Skin epidermis (tissue), 12 donors: ENCODE measurements around the gene KIAA1217.

Experiments used
- H3K27ac ChIP-seq, 21 experiments: fragments of 200-600 bp; sonication (generic) in 11 of 21; one replicate each; pipeline ENCODE4 v1.5.0; 2020; ENCODE audit warnings: mild to moderate bottlenecking in 3 of 21, inconsistent platforms in 2 of 21, moderate library complexity in 2 of 21
- H3K4me3 ChIP-seq, 7 experiments: fragments of 200-600 bp; sonication (generic) in 2 of 7; one replicate each; pipeline ENCODE4 v1.5.0; 2020; ENCODE audit warnings: inconsistent platforms in 2 of 7, mild to moderate bottlenecking in 2 of 7, moderate library complexity in 1 of 7

KIAA1217 gene

DNA sequence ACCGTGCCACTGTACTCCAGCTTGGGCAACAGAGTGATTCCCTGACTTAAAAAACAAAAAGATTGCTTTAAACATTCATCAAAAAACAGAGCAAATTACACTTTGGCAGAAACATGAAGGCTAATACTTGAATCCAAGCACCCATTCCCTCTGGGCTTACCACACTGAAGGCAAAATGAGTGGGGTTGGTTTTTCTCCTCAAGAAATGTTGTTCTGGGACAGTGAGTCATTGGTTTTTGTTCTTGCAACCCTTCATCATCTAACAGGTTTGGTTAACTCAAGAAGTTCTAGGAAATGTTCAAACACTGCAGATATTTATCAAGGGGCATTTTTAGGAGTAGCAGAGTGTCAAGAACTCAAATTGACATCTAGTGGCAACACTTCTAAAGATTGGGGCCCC is 60.5 kb downstream of the KIAA1217 start:
- no peak overlapping the region for H3K27ac ChIP-seq
- no peak overlapping the region for H3K4me3 ChIP-seq

DNA sequence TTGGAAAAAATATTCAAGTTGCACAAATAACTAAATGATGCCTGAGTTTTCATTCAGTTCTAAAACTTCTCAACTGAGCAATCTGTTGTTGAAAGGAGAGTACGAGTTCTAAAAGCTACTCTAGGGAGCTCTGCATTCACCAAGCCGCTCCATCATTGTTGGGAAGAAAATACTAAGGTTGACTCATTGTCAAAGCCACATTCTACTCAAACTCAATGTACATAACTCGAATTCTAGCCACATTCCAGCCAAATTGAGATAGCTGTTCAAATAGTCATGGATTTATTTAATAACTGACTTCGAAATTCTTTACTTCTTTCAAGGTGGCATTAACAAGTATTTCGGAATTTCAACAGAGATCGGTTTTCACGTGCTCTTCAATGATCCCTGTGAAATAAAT is 63.4 kb downstream of the KIAA1217 start:
- no peak overlapping the region for H3K4me3 ChIP-seq
- no peak overlapping the region for H3K27ac ChIP-seq

DNA sequence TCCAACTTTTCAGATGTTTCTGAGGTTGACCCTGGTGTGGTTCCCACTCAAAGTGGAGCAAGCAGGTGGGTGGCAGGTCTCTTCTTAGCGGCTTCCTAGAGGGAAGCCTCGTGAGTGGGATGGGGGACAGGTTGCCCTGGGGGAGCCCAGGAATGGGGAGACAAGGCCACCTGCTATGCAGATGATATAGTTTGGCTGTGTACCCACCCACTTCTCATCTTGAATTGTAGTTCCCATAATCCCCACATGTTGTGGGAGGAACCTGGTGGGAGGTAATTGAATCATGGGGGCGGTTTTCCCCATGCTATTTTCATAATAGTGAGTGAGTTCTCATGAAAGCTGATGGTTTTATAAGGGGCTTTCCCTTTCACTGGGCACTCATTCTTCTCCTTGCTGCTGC is 68.3 kb downstream of the KIAA1217 start:
- Histone ChIP-seq H3K4me3 (no peak overlapping the region), H3K27ac (no peak overlapping the region)

DNA sequence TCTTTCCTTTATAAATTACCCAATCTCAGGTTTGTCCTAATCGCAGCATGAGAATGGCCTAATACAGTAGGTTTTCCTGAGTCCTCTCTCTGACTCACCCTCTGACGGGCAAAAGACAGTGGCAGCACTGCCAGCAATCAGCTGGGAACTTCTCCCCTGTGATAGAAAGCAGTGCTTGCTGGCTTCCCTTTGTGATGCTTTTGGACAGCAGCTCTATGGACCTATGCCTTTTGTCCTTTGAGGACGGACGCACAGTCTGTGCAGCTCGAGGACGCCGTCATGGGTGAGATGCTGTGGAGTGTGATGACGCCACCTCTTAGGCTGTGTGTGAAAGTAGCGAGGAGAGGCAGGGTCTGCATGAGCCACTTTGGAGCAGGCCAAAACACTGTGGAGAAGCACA is 68.8 kb downstream of the KIAA1217 start:
- Histone ChIP-seq H3K27ac (no peak overlapping the region), H3K4me3 (no peak overlapping the region)

DNA sequence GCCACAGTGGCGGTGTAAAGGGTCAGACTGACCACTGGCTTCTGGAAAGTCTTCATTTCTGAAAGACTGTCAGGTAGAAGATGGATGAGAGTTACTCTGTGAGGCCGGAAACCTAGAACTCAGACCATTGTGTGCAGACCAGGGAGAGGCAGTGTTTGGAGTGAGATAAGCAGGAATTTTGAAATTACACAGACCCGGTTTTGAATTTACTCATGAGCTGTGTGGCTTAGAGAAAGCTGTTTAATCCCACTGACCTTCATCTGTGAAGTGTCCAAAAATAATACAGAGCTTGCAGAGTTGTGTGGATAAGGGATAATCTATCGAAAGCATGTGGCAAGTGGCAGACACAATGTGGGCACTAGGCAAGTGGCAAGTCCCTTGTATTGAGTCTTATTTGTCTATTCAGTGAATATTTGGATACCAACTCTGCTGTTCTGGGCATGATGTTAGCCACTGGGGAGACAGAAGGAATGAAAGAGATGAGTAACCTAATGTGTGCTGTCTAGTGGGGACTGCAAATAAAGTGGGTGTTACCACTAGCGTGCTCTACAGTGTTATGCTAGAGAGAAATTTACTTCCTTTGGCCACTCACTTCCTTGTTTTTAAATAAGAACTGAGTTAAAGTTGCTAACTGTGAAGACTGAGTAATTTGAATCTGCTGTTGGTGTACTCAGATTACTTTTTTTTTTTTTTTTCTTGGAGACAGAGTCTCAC is 69.4 kb downstream of the KIAA1217 start:
- H3K27ac ChIP-seq: no peak overlapping the region
- H3K4me3 ChIP-seq: no peak overlapping the region

DNA sequence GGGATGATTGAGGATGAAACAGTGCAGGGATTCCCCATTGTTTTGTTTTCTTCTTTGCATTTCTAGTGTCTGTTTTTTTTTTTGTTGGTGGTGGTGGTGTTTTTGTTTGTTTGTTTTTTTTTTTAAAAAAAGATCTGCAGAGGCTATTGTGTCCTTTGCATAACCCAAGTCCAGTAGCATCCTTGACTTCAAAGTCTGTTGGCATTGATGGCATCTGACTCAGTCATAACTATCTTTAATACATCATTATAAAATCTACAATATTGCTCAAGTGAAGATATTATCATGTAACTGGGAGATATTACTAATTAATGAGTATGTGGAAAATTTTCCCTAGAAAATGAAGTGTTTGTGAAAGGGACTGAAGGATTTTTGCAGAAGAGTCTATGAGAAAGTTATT is 70.2 kb downstream of the KIAA1217 start:
- no peak overlapping the region for H3K27ac ChIP-seq
- no peak overlapping the region for H3K4me3 ChIP-seq

DNA sequence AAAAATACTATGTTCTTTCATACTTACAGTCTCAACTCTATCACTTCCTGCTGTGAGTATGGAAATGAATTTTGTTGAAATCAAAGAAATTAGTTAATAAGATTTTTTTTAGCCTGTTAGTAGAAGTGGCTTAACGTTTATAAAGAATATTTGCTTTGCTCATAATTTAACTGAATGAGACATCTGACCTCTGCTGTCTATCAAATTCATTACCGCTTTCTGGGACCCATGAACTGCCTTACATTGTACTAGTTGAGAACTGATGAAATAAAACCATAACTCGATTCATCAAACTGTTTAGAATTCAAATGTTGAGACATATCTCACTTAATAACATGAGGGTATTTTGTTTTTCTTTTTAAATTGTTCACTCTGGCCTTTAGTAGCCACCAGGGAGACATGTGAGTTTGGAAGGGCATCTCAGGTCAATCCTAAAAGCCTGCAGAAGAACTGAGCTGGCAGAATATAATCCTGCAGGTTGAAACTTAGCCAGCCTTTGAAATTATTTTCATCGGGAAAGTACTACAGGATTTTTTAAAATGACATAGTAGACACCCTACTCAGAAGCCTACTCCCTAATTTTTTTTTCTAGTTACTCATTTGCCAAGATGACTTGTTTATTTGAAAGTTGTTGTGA is 78.7 kb downstream of the KIAA1217 start:
- Histone ChIP-seq H3K27ac (peak overlapping the region in 2 of 21 experiments; percentile 13 to 15), H3K4me3 (no peak overlapping the region)

DNA sequence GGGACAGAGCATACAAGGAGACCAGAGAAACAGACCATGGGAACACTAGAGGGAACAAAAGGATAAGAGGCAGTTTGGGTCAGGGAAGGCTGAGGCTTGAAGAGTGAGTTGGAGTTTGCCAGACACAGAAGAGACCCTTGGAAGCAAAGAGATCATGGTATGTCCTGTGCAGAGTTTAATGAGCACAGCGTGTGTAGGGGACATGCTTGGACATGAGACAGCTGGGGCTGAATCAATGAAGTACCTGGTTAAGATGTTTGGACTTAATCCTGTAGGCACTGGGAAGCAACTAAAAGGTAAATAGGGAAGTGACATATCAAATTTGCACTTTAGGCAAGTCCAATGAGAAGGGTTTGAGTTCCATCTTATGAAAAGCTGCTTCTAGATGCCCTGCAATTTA is 79.6 kb downstream of the KIAA1217 start:
- Histone ChIP-seq H3K4me3 (no peak overlapping the region), H3K27ac (peak overlapping the region in 1 of 21 experiments; percentile 13)

DNA sequence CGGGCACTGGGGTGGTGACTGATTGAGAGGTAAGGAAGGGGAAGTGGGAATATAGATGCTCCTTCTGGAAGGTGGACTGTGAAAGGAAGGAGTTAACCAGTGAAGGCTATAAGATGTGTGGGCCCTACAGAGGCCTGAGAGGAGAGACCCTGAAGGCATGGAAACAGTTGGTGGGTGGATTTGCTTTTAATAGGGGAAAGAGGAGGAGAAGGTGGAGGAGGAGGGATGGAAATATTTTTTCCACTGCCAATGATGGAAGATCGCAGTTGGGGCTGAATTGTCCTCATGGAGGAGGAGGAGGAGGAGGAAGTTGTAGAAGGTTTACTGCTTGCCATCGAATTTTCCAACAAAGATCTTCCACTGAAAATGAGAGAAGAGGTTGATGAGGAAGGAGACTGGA is 80.3 kb downstream of the KIAA1217 start:
- Histone ChIP-seq H3K4me3 (no peak overlapping the region), H3K27ac (peak overlapping the region in 1 of 21 experiments; percentile 5)

DNA sequence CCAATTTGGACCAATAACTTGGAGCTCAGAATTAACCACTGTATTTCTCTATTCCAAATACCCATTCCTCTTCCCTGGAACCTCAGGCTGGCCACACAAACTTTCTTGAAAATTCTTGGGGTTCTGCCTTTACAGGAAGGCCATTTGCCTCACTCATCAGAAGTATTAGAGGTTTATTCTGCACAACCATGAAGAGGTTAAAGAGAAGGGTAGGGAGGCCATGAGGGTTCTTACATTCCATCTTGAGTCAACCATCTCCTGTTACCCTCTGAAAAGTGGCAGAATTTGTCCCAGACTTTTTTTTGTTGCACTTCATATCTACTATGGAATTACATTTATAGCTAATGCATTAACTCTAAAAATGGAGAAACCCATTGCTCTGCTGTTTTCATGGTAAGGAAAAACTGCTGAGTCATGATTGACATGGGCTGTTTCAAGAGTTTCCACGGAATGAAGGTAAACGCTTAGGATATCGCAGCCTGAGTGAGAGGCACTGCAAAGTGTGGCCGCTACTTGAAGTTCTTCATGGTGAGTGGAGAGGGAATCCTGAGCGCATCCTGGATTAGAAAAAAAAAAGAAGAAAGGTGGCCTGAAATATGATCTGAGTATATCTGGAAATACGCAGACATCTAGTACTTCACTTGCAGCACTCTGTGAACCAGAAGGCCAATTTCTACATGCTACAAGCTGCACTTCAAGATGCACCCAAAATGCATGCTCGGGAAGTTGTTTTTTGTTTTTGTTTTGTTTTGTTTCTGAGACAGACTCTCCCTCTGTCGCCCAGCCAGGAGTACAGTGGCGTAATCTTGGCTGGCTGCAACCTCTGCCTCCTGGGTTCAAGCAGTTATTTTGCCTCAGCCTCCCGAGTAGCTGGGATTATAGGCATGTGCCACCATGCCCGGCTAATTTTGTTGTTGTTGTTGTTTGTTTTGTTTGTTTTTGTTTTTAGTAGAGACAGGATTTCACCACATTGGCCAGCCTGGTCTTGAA is 83.7 kb downstream of the KIAA1217 start:
- Histone ChIP-seq H3K27ac (no peak overlapping the region), H3K4me3 (no peak overlapping the region)

DNA sequence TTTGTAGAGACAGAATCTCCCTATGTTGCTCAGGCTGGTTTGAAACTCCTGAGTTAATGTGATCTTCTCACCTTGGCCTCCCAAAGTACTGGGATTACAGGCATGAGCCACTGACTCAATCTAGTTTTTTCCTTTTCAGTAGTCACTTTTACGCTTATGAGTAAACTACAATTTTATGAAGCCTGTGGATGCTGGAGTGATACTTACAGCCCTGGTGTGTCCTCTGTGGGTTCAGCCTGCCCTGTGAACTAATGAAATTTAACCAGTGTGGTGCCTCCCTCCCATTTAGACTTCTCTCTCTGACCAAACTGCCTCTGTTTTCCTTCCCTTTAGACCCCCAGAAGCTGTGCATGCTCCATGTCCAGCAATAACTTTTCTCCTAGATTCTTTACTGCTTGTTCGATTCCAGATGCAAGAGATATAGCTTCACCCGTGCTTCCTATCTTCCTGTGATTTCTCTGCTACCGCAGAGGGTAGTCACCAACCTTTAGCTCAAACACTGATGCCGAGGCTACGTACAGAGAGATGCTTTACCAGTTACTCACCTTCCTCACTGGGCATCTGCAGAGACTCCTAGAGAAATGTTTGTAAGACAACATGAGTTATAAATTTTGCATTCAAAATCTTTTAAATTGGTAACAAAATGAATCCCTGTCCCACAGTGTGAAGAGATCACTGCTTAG is 90.8 kb downstream of the KIAA1217 start:
- Histone ChIP-seq H3K4me3 (no peak overlapping the region), H3K27ac (no peak overlapping the region)

DNA sequence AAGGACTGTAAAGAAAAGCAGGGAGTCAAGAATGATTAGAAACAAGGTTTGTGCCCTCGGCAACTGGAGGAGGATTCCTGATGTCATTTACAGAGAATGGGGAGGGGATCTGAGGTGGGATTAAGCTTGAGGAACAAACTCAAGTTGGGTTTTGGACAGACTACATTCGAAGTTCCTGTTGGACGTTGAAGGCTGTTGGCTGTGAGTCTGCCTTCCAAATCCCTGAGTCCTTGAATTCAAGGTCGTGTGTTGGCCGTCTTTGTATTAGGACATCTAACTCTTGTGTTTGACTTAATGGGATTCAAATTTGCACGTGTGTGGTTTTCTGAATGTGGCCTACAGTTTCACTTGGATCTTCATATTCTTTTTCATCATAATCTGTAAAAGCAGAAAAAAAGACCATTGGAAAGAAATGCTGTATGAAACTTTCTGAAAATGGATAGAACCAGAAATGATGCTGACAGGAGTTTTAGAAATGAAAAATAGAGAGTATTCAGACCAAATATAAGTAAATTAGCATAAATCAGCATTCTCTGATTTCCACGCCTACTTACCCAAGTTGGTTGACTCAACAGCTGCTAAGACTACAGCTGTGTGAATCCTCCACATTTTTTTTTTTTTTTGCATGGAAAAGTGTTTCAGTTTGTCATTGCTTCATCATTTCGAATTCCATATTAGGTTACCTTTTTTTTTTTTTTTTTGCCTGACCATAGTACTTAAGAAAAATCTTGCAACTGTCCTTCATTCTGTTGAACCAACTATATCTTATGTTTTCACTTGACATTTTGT is 94.8 kb downstream of the KIAA1217 start:
- Histone ChIP-seq H3K4me3 (no peak overlapping the region), H3K27ac (no peak overlapping the region)

DNA sequence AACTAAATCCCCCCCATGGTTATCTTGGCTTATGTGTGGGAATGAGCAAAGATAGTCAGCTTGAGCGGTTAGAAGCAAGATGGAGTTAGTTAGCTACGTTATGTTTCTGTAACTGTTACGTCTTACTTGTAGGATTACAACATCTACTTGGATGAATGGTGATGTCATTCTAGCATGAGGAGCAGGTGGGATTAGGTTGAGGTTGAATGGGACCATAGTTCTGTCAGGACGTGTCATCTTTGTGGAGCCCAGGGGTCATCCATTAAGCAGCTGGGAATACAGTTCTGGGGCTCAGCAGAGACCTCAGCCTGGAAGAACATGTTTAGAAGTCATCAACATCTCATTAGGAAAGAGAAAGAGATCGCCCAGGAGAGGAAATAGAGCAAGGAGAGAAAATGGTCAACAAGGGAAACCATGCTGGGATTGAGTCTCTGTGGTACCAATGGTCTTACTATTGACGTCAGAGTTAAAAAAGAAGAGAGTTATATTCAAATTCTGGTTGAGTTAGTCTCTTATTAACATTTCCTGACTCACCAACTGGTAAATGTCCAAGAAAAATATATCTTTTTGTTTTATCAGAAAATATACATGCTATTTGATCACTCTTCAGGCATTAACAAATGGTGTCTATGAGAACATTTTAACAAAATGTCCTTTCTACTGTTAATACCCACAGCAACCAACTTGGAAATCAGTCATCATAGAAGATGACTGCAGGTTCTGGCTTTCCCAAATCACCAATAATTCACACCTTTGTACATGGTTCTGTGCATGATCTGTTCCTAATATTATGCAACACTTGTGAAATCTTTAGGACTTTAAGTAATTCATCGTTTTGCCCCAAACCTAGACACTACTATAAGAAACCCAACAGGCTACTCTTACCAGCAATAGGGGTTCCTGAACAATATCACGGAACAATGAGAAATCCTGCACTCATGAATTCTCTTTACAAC is 96.9 kb downstream of the KIAA1217 start:
- no peak overlapping the region for H3K4me3 ChIP-seq
- no peak overlapping the region for H3K27ac ChIP-seq

DNA sequence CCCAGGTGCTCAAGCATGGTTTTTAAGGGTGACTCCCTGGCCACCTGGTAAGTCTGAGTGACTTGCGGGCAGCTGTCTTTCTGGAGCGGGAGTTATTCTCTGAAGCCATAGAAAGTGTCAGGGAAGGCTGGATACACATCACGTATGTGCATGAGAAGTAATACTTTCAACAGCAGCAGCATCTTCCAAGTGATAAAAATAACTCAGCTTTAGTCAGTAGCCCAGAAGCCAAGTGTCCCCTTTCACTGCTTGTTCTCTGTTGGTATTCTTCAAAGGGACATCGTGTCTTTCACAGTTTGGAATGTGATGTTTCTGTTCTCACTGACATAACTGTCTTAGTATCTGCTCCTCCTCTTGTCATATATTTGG is 97.6 kb downstream of the KIAA1217 start:
- Histone ChIP-seq H3K27ac (peak overlapping the region in 1 of 21 experiments; percentile 5), H3K4me3 (no peak overlapping the region)

DNA sequence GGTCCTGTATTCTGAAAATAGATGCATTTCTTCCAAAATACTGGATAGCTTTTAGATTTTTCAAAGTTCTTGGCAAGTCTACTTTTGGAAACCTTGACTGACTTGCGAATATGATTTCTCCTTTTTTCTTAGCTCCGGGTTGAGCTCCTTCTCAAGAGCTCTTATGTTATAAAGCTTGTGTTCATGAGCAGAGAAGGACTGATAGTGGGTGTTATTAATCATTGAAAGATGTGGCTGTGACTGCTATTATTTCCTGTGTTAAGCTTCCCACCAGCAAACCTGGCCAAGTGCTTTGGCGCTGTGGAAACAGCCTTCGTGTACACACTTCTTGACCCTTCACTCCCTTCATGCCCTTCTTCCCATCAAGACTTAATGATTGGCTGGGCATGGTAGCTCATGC is 98.2 kb downstream of the KIAA1217 start:
- Histone ChIP-seq H3K27ac (peak overlapping the region in 2 of 21 experiments; percentile 5 to 29), H3K4me3 (no peak overlapping the region)

DNA sequence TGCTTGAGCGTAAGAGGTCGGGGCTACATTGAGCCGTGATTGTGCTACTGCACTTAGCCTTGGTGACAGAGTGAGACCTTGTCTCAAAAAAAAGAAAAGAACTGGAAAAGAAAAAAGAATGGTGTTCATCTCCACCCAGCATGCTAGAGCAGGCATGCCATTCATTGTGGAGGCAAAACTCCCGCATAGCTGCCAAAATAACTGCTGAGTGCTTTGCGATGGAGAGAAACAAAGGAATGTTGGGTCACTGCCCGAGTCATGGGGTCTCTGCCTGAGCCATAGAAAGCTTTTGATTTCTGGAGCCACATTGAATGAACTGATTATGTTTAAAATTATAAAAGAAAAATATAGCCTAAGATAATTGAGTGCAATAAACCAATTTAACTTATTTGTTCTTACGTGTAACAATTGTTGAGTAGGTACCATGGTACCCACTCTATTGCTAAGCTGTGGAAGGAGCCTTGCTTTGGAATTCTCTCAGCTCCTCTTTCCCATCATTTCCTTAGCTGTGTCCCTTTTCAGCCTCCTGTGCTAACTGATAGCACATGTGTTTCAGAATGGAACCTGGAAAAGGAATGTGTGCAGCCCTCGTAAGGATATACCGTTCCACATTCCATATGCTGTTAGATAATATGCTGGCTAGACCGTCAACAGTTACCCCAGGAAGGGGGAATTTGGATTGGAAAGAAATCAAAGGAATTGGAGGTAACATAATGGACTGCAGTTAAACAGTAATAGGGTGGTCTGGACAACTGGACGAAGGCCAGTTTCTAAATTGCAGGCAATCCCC is 99.0 kb downstream of the KIAA1217 start:
- H3K4me3 ChIP-seq: no peak overlapping the region

DNA sequence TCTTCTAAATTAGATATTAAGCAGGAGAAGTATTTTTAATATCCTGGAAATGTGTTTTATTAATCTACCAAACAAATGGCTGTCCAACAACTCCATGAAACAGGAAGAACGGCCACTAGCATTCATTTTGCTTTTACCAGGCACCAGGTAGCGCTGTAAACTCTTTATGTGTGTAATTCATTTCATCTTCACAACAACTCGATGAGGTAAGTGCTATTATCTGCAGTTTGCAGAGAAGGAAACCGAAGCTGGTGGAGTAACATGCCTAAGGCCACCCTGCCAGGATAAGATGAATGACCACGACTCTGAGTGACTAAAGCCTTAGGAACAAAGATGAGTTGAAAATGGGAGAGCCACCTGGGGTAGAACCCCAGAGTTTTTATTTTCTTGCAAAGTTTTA is 101.2 kb downstream of the KIAA1217 start:
- H3K27ac ChIP-seq: no peak overlapping the region
- no peak overlapping the region for H3K4me3 ChIP-seq

More for the DNA sequence above, 99.0 kb downstream of the KIAA1217 start:
- H3K27ac ChIP-seq: peak overlapping the region in 2 of 21 experiments; percentile 5 to 29
